OCI-LY3 (cell line): ENCODE measurements around the gene PRTFDC1.

Experiments used
- H2AFZ ChIP-seq: fragments of 200-600, 300-600 bp; shearing (Covaris generic); 2 replicates; pipeline ENCODE4 v1.6.0; 2014; ENCODE audit warnings: antibody characterized with exemption, low read depth, low read length
- H3K27ac ChIP-seq: fragments of 200-600, 300-600 bp; sonication (generic); 2 replicates; pipeline ENCODE4 v1.5.1; 2014; ENCODE audit warnings: mild to moderate bottlenecking, low read length, moderate library complexity, mixed read lengths
- H3K27me3 ChIP-seq: fragments of 200-600, 300-600 bp; sonication (generic); 2 replicates; pipeline ENCODE4 v1.6.1; 2014; ENCODE audit warnings: low read depth, low read length, mixed read lengths
- H3K36me3 ChIP-seq: fragments of 200-600, 300-600 bp; sonication (generic); replicated peaks from 2 replicates; pipeline ENCODE3; 2014; ENCODE audit warnings: low read depth, low read length, mixed read lengths
- H3K4me1 ChIP-seq: fragments of 300-600, 200-600 bp; sonication (generic); 2 replicates; pipeline ENCODE4 v1.6.1; 2014; ENCODE audit warnings: low read length, mixed read lengths
- H3K4me2 ChIP-seq: fragments of 200-600, 300-600 bp; sonication (generic); 2 replicates; pipeline ENCODE4 v1.6.1; 2014; ENCODE audit warnings: low read length, mixed read lengths
- H3K4me3 ChIP-seq: fragments of 300-600, 200-600 bp; sonication (generic); 2 replicates; pipeline ENCODE4 v1.5.1; 2014; ENCODE audit warnings: antibody characterized with exemption, mild to moderate bottlenecking, low read length, moderate library complexity
- H3K79me2 ChIP-seq: fragments of 300-600, 200-600 bp; shearing (Covaris generic); 2 replicates; pipeline ENCODE4 v1.6.1; 2014; ENCODE audit warnings: mild to moderate bottlenecking, low read length, mixed read lengths
- H3K9ac ChIP-seq: fragments of 300-600, 200-600 bp; shearing (Covaris generic); 2 replicates; pipeline ENCODE4 v1.6.0; 2014; ENCODE audit warnings: mild to moderate bottlenecking, low read length, moderate library complexity
- H3K9me3 ChIP-seq: fragments of 200-600, 300-600 bp; shearing (Covaris generic); 2 replicates; pipeline ENCODE4 v1.6.1; 2014; ENCODE audit warnings: low read length, mixed read lengths; ENCODE audit not compliant: insufficient read depth
- H4K20me1 ChIP-seq: fragments of 200-600, 300-600 bp; sonication (generic); 2 replicates; pipeline ENCODE4 v1.6.1; 2016; ENCODE audit warnings: low read length, mixed read lengths; ENCODE audit not compliant: insufficient read depth
- CTCF ChIP-seq: fragments of 200-600, 300-600 bp; sonication (generic); IDR thresholded peaks from 2 replicates; pipeline ENCODE4 v1.5.1; 2014; ENCODE audit warnings: antibody characterized with exemption, low read length, low read depth
- EZH2phosphoT487 ChIP-seq: fragments of 200-600 bp; shearing (Covaris generic); IDR thresholded peaks from 2 replicates; pipeline ENCODE4 v1.6.1; 2018; ENCODE audit warnings: antibody characterized with exemption, mixed run types, low read depth

PRTFDC1 gene

GRCh38 chr10:24902400-24902728 lies 50.0 kb downstream of the PRTFDC1 start:
- no peak overlapping the region for H3K9ac ChIP-seq
- no peaks in the 10 kb centered on the region for H3K9me3 ChIP-seq
- peaks cover 19% of the 10 kb centered on the region for H3K4me1 ChIP-seq
- H3K79me2 ChIP-seq, result no peaks in the 10 kb centered on the region
- no peak overlapping the region for H3K4me2 ChIP-seq
- no peaks in the 10 kb centered on the region for H4K20me1 ChIP-seq
- no peaks in the 10 kb centered on the region for H3K27me3 ChIP-seq
- H3K4me3 ChIP-seq, result no peak overlapping the region
- H3K27ac ChIP-seq, result no peak overlapping the region
- H2AFZ ChIP-seq, result no peak overlapping the region
- no peaks in the 10 kb centered on the region for H3K36me3 ChIP-seq
- TF ChIP-seq EZH2phosphoT487 (no peak), CTCF (no peak)

DNA sequence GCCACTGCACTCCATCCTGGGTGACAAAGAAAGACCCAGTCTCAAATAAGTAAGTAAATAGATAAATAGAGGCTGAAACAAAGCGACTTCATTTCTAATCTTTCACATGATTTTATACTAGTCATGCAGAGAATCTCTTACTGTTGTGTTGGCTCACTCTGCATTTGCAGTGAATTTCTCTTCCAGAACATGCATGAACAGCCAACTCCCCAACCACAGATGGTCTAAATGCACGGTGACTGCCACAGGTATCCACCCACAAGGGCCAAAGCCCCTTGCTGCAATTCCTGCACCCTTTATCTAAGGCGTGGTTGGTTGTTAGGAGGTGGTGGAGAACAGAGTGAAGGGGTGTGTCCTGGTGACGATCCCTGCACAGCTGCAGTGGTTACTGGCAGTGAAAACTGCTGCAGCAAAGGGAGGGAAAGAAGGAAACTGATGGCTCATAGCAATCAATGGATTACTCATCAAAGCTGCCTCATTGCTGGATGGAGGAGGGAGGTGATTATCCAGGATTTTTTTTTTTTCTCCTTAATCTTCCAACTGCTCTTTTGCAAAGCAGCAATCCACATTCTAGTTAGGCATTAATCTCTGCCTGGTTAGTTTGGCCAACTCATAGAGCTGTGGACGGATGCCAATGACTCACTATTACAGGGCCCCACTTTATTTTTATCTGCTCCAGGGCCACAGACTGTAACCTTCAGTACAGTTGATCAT lies 50.6 kb downstream of the PRTFDC1 start:
- Histone ChIP-seq H3K4me3 (no peak overlapping the region), H3K36me3 (no peaks in the 10 kb centered on the region), H3K4me2 (no peak overlapping the region), H3K27ac (no peak overlapping the region), H2AFZ (no peak overlapping the region), H3K79me2 (no peaks in the 10 kb centered on the region), H3K9me3 (no peaks in the 10 kb centered on the region), H3K4me1 (peaks cover 19% of the 10 kb centered on the region), H4K20me1 (no peaks in the 10 kb centered on the region), H3K9ac (no peak overlapping the region), H3K27me3 (no peaks in the 10 kb centered on the region)
- TF ChIP-seq CTCF, result no peak
- no peak for TF ChIP-seq EZH2phosphoT487

- H3K9ac ChIP-seq, result no peak overlapping the region
- TF ChIP-seq EZH2phosphoT487, result no peak
- no peak for TF ChIP-seq CTCF
- peak overlapping the region; percentile 27; the same call in 1 of the 2 replicates for H3K27ac ChIP-seq
- H3K27me3 ChIP-seq, result no peaks in the 10 kb centered on the region
- peaks cover 19% of the 10 kb centered on the region for H3K4me1 ChIP-seq
- peak overlapping the region; percentile 48 for H3K4me2 ChIP-seq
- H3K9me3 ChIP-seq, result no peaks in the 10 kb centered on the region
- H3K4me3 ChIP-seq, result peak overlapping the region; percentile 23; the same call in 1 of the 2 replicates
- H4K20me1 ChIP-seq, result no peaks in the 10 kb centered on the region
- H2AFZ ChIP-seq, result no peak overlapping the region
- H3K79me2 ChIP-seq, result no peaks in the 10 kb centered on the region
- no peaks in the 10 kb centered on the region for H3K36me3 ChIP-seq
Observed at GRCh38 chr10:24900888-24901685, 51.3 kb downstream of the PRTFDC1 start.

DNA sequence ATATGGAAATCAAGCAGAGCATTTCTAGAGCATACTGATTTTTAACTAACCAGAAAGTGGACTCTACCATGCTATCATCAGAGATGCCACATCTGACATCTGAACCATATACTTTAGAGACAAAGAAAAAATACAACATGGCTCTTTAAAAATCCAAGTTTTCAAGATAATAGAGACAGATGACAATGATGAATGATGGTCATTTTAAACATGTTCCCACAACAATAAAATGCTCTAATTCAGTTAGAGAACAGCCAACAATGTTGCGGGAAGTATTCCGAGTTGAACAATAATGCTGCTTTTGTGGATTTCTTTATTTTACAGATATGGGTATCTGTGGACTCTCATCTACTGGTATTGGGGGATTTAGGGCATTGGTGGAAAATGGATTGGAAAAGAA lies 52.8 kb downstream of the PRTFDC1 start:
- Histone ChIP-seq H3K4me2 (no peak overlapping the region), H3K36me3 (no peaks in the 10 kb centered on the region), H2AFZ (no peak overlapping the region)

More for the DNA sequence above, 52.8 kb downstream of the PRTFDC1 start:
- Histone ChIP-seq H3K27ac (no peak overlapping the region), H3K9ac (no peak overlapping the region), H3K9me3 (no peaks in the 10 kb centered on the region), H4K20me1 (no peaks in the 10 kb centered on the region), H3K4me3 (no peak overlapping the region), H3K4me1 (peaks cover 19% of the 10 kb centered on the region), H3K27me3 (no peaks in the 10 kb centered on the region), H3K79me2 (no peaks in the 10 kb centered on the region)
- no peak for TF ChIP-seq EZH2phosphoT487
